ENCODE measurements around the gene ENO2.

- TF ChIP-seq POLR2A (IDR thresholded peaks at IDR 0.05; ENCODE audit: low read length) (peak; percentile 81), GATA1 (IDR thresholded peaks at IDR 0.05; ENCODE audit: low read depth, low read length) (no peak)
These were observed 23.4 kb upstream of the ENO2 start for GRCh38 chr12:6890789-6891645.

Measured in erythroblast (primary cell).